Thyroid gland (tissue), 4 donors: ENCODE data around the gene ATF2. TPM values are rescaled to one million over a fixed set of nuclear protein-coding genes. Genes with fewer than 3 reads are reported as not detected.

ENCODE experiments used
- DNase-seq, 2 donors: peaks; one replicate each; pipeline ENCODE4 v3.0.0-alpha.2; 2019
- H3K27ac ChIP-seq, 3 donors: fragments of 200-600 bp; sonication (generic); 1 replicate in 2 of 3; 2 replicates in 1 of 3; pipeline ENCODE4 v1.5.1; 2016 to 2019; ENCODE audit warnings: mild to moderate bottlenecking in 1 of 3, moderate library complexity in 1 of 3
- H3K27me3 ChIP-seq: fragments of 200-600 bp; sonication (generic); one replicate; pipeline ENCODE4 v1.5.1; 2019
- H3K36me3 ChIP-seq, 2 donors: fragments of 200-600 bp; sonication (generic); one replicate each; pipeline ENCODE4 v1.5.1; 2016 to 2019
- H3K4me1 ChIP-seq, 2 donors: fragments of 200-600 bp; sonication (generic); one replicate each; pipeline ENCODE4 v1.5.1; 2017 to 2019
- H3K4me3 ChIP-seq, 3 donors: fragments of 200-600 bp; sonication (generic); replicated peaks in 1 of 3; 1 replicate in 2 of 3; 2 replicates in 1 of 3; pipeline ENCODE4 v1.5.1; 2016; ENCODE audit warnings: mild to moderate bottlenecking in 1 of 3
- H3K9me3 ChIP-seq: fragments of 200-600 bp; sonication (generic); one replicate; pipeline ENCODE4 v1.5.1; 2017
- CTCF ChIP-seq, 6 experiments: fragments of 200-600 bp in 3 of 6; fragments of 450-650 bp in 3 of 6; sonication (generic) in 3 of 6; IDR thresholded peaks; one replicate each; pipeline ENCODE4 v1.5.1; 2016 to 2019; ENCODE audit warnings: antibody characterized with exemption in 6 of 6, mild to moderate bottlenecking in 2 of 6, inconsistent platforms in 1 of 6, moderate library complexity in 1 of 6
- POLR2A ChIP-seq, 2 donors: fragments of 450-650 bp; IDR thresholded peaks; one replicate each; pipeline ENCODE4 v1.6.1; 2017; ENCODE audit warnings: antibody characterized with exemption in 2 of 2, mild to moderate bottlenecking in 2 of 2, moderate library complexity in 1 of 2
- WGBS, 2 donors: methylation state at CpG; one replicate each; pipeline ENCODE4 v1.1.5; 2017; 5-methylcytosine and 5-hydroxymethylcytosine counted together
- intact Hi-C: fragments of 100-400 bp; cut with DNase I; formaldehyde crosslinking; loops from one replicate; pipeline ENCODE4 v1.15.1; 2023
- total RNA-seq, 4 donors: library from RNA; depleted of rRNA; stranded (reverse); fragments of >200 nt; gene quantifications; one replicate each; pipeline ENCODE4 v1.2.3, GENCODE V29; 2016

The ATF2 gene
- total RNA-seq, 4 donors from 2014 or later: 64.8 to 120 (median 88.0) TPM

- H3K9me3 ChIP-seq: no peaks in the 10 kb centered on the region
- intact Hi-C loops: no loop called here
- TF ChIP-seq POLR2A (IDR thresholded peaks at IDR 0.05) (no peak), CTCF (IDR thresholded peaks at IDR 0.05) (no peak)
- no peak overlapping the region for H3K4me3 ChIP-seq
- H3K4me1 ChIP-seq: peaks cover 0 to 3% of the 10 kb centered on the region in 2 donors
- no peaks in the 10 kb centered on the region for H3K27me3 ChIP-seq
- 93 to 95% methylated on average over 2 of the region's 2 CpGs for WGBS, 2 donors
- no peak for DNase-seq
- no peak overlapping the region for H3K27ac ChIP-seq
- H3K36me3 ChIP-seq: no peaks in the 10 kb centered on the region
These were observed 24.3 kb downstream of the ATF2 start for GRCh38 chr2:175143678-175144077.

- no peaks in the 10 kb centered on the region for H3K27me3 ChIP-seq
- H3K9me3 ChIP-seq: no peaks in the 10 kb centered on the region
- no peaks in the 10 kb centered on the region for H3K36me3 ChIP-seq
- intact Hi-C loops: no loop called here
- no peak overlapping the region for H3K4me3 ChIP-seq
- 94 to 97% methylated on average over 1 of the region's 1 CpG for WGBS, 2 donors
- no peak overlapping the region for H3K27ac ChIP-seq
- DNase-seq: no peak
- peaks cover 0 to under 1% of the 10 kb centered on the region in 2 donors for H3K4me1 ChIP-seq
- TF ChIP-seq CTCF (IDR thresholded peaks at IDR 0.05) (no peak), POLR2A (IDR thresholded peaks at IDR 0.05) (no peak)
These were observed 24.8 kb downstream of the ATF2 start for GRCh38 chr2:175143191-175143590.

- H3K4me1 ChIP-seq: no peaks in the 10 kb centered on the region
- H3K9me3 ChIP-seq: no peaks in the 10 kb centered on the region
- intact Hi-C loops: no loop called here
- no peak for DNase-seq
- no peaks in the 10 kb centered on the region for H3K27me3 ChIP-seq
- 75 to 77% methylated on average over 2 of the region's 2 CpGs for WGBS, 2 donors
- H3K4me3 ChIP-seq: no peak overlapping the region
- no peak overlapping the region for H3K27ac ChIP-seq
- TF ChIP-seq POLR2A (IDR thresholded peaks at IDR 0.05): no peak
- TF ChIP-seq CTCF (IDR thresholded peaks at IDR 0.05): no peak
- H3K36me3 ChIP-seq: no peaks in the 10 kb centered on the region
These were observed 27.7 kb downstream of the ATF2 start for GRCh38 chr2:175140332-175140731.

- TF ChIP-seq POLR2A (IDR thresholded peaks at IDR 0.05): no peak
- TF ChIP-seq CTCF (IDR thresholded peaks at IDR 0.05): no peak
- intact Hi-C loops: no loop called here
- Histone ChIP-seq H3K4me1 (no peaks in the 10 kb centered on the region), H3K36me3 (no peaks in the 10 kb centered on the region), H3K4me3 (no peak overlapping the region), H3K27ac (no peak overlapping the region), H3K27me3 (no peaks in the 10 kb centered on the region), H3K9me3 (no peaks in the 10 kb centered on the region)
- 96% methylated on average over 2 of the region's 2 CpGs for WGBS, 2 donors
- DNase-seq: no peak
These were observed 30.2 kb downstream of the ATF2 start for GRCh38 chr2:175137793-175138192.

- H3K27me3 ChIP-seq: no peaks in the 10 kb centered on the region
- no peaks in the 10 kb centered on the region for H3K9me3 ChIP-seq
- H3K27ac ChIP-seq: no peak overlapping the region
- H3K4me3 ChIP-seq: no peak overlapping the region
- no peaks in the 10 kb centered on the region for H3K4me1 ChIP-seq
- no peak for DNase-seq
- no peaks in the 10 kb centered on the region for H3K36me3 ChIP-seq
- TF ChIP-seq POLR2A (IDR thresholded peaks at IDR 0.05) (no peak), CTCF (IDR thresholded peaks at IDR 0.05) (no peak)
- intact Hi-C loops: no loop called here
These were observed 31.4 kb downstream of the ATF2 start for GRCh38 chr2:175136334-175137215.
